Endothelial cell of umbilical vein (primary cell): ENCODE measurements around the gene ZDHHC22.

Experiments used
- EZH2 ChIP-seq: IDR thresholded peaks from 2 replicates; pipeline ENCODE4 v1.6.1; 2012; ENCODE audit warnings: borderline replicate concordance, low read depth, mild to moderate bottlenecking, moderate library complexity, low read length, inconsistent platforms; ENCODE audit not compliant: severe bottlenecking
- GATA2 ChIP-seq: IDR thresholded peaks from 2 replicates; pipeline ENCODE4 v1.7.0; 2011; ENCODE audit warnings: low read depth, mild to moderate bottlenecking, moderate library complexity, mixed read lengths, low read length; ENCODE audit not compliant: insufficient read length, insufficient read depth
- POLR2A ChIP-seq: IDR thresholded peaks from 2 replicates; pipeline ENCODE4 v1.6.1; 2012; ENCODE audit warnings: low read depth, mild to moderate bottlenecking, control low read depth, low read length
- POLR2AphosphoS5 ChIP-seq: IDR thresholded peaks from 2 replicates; pipeline ENCODE4 v1.6.1; 2012; ENCODE audit warnings: low read depth, mild to moderate bottlenecking, control low read depth, low read length, moderate library complexity; ENCODE audit not compliant: insufficient read depth
- TF ChIP-seq, protein P1 (sequence below), 2 donors: IDR thresholded peaks; 1 replicate in 1 of 2; 2 replicates in 1 of 2; pipeline ENCODE4 v1.5.1; 2011; ENCODE audit warnings: low read length in 2 of 2, mild to moderate bottlenecking in 2 of 2, moderate library complexity in 2 of 2, control low read depth in 1 of 2, inconsistent platforms in 1 of 2, low read depth in 1 of 2; ENCODE audit not compliant: insufficient read depth in 1 of 2; ENCODE audit errors: extremely low read depth in 1 of 2

DNA sequence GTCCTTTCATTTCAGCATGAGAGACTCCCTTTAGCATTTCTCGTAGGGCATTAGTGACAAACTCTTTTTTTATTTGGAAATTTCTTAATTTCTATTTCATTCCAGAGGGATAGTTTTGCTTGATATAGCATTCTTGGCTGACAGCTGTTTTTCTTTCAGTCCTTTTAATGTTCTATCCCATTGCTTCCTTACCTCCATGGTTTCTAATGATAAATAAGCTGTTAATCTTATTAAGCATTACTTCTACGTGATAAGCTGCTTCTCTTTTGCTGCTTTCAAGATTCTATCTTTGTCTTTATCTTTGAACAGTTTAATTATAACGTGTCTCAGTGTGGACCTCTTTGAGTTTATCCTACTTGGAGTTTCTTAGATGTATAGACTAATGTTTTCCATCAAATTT, 28.5 kb upstream of the ZDHHC22 start:
- TF ChIP-seq, protein P1, sequence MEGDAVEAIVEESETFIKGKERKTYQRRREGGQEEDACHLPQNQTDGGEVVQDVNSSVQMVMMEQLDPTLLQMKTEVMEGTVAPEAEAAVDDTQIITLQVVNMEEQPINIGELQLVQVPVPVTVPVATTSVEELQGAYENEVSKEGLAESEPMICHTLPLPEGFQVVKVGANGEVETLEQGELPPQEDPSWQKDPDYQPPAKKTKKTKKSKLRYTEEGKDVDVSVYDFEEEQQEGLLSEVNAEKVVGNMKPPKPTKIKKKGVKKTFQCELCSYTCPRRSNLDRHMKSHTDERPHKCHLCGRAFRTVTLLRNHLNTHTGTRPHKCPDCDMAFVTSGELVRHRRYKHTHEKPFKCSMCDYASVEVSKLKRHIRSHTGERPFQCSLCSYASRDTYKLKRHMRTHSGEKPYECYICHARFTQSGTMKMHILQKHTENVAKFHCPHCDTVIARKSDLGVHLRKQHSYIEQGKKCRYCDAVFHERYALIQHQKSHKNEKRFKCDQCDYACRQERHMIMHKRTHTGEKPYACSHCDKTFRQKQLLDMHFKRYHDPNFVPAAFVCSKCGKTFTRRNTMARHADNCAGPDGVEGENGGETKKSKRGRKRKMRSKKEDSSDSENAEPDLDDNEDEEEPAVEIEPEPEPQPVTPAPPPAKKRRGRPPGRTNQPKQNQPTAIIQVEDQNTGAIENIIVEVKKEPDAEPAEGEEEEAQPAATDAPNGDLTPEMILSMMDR (IDR thresholded peaks at IDR 0.05; ENCODE audit: extremely low read depth in 1 of 2, insufficient read depth in 1 of 2, low read depth in 1 of 2, low read length in 2 of 2): no peak
- TF ChIP-seq GATA2 (no peak), EZH2 (no peak), POLR2AphosphoS5 (no peak), POLR2A (no peak)
